Measurements from ENCODE around the gene ANO7.

ANO7 gene

DNA sequence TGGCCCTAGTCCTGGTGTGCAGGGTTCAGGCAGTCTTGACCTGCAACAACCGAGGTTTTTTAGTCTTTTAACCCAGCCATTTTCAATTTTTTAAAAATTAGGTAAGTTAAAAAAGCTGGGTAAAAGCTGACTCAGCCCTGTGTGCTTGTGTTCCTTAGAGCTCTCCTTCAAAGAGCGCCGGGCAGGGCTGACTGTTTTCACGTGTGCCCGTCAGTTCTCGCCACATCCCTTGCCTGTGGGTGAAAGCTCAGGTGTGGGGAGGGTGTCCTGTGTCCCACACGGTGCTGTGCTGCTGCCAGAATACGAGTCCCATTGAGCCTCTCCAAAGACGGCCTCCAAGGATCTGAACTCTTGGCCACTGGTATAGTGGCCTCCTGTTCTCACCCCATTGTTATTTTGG, 5.3 kb upstream of the ANO7 start:
- Histone ChIP-seq H3K27me3 (replicated peaks) (no peaks in the 10 kb centered on the region), H3K27ac (no peak overlapping the region), H3K4me3 (ENCODE audit: low read depth, low read length) (no peak overlapping the region), H3K36me3 (replicated peaks) (peaks cover 6% of the 10 kb centered on the region)
- DNase-seq = no peak
- in situ Hi-C loops (cut with HindIII; ENCODE audit: low pct_ligation_motif_present, low sequenced_read_pairs) = no loop called here
- TF ChIP-seq, protein P1, sequence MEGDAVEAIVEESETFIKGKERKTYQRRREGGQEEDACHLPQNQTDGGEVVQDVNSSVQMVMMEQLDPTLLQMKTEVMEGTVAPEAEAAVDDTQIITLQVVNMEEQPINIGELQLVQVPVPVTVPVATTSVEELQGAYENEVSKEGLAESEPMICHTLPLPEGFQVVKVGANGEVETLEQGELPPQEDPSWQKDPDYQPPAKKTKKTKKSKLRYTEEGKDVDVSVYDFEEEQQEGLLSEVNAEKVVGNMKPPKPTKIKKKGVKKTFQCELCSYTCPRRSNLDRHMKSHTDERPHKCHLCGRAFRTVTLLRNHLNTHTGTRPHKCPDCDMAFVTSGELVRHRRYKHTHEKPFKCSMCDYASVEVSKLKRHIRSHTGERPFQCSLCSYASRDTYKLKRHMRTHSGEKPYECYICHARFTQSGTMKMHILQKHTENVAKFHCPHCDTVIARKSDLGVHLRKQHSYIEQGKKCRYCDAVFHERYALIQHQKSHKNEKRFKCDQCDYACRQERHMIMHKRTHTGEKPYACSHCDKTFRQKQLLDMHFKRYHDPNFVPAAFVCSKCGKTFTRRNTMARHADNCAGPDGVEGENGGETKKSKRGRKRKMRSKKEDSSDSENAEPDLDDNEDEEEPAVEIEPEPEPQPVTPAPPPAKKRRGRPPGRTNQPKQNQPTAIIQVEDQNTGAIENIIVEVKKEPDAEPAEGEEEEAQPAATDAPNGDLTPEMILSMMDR (IDR thresholded peaks at IDR 0.05; ENCODE audit: low read depth, low read length, missing control alignments) = no peak

DNA sequence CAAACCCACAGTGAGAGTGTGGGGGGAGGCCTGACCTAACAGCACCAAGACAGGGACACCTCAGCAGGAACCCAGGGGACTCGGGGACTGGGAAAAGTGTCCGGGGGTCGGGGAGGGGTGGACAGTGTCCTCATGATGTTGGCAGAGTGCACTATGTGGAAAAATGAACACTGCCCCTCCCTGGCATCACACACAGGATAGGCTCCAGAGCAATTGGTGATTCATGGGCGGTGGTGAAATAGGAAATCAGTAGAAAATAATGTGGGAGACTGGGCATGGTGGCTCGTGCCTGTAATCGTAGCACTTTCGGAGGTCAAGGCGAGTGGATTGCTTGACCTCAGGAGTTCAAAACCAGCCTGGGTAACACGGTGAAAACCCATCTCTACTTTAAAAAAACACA, 3.6 kb upstream of the ANO7 start:
- H3K27me3 ChIP-seq (replicated peaks) = no peaks in the 10 kb centered on the region
- H3K27ac ChIP-seq = no peak overlapping the region
- H3K4me3 ChIP-seq (ENCODE audit: low read depth, low read length) = no peak overlapping the region
- TF ChIP-seq, protein P1 (IDR thresholded peaks at IDR 0.05; ENCODE audit: low read depth, low read length, missing control alignments) = no peak
- H3K36me3 ChIP-seq (replicated peaks) = peaks cover 3% of the 10 kb centered on the region
- DNase-seq = no peak
- in situ Hi-C loops (cut with HindIII; ENCODE audit: low pct_ligation_motif_present, low sequenced_read_pairs) = no loop called here

DNA sequence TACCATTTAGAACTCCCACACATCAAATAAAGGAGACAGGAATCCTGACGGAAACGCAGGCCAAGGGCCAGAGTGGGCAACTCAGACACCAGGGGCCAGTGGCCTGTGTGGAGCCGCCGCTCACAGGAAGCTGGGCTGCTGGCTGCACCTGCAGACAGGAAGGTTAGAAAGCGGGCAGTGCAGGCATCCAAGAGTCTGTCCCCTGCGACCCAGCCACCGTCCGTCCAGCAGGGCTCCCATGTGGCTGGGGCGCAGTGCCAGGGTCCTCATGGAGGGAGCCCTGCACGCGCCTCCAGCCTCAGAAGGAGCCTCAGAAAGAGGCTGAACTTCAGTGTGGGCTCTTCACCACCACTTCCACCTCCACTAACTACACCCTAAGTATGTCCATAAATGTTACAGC, 2.5 kb upstream of the ANO7 start:
- DNase-seq = no peak
- Histone ChIP-seq H3K27me3 (replicated peaks) (no peaks in the 10 kb centered on the region), H3K27ac (no peak overlapping the region), H3K4me3 (ENCODE audit: low read depth, low read length) (no peak overlapping the region), H3K36me3 (replicated peaks) (peaks cover 3% of the 10 kb centered on the region)
- in situ Hi-C loops (cut with HindIII; ENCODE audit: low pct_ligation_motif_present, low sequenced_read_pairs) = no loop called here
- TF ChIP-seq, protein P1 (IDR thresholded peaks at IDR 0.05; ENCODE audit: low read depth, low read length, missing control alignments) = no peak

DNA sequence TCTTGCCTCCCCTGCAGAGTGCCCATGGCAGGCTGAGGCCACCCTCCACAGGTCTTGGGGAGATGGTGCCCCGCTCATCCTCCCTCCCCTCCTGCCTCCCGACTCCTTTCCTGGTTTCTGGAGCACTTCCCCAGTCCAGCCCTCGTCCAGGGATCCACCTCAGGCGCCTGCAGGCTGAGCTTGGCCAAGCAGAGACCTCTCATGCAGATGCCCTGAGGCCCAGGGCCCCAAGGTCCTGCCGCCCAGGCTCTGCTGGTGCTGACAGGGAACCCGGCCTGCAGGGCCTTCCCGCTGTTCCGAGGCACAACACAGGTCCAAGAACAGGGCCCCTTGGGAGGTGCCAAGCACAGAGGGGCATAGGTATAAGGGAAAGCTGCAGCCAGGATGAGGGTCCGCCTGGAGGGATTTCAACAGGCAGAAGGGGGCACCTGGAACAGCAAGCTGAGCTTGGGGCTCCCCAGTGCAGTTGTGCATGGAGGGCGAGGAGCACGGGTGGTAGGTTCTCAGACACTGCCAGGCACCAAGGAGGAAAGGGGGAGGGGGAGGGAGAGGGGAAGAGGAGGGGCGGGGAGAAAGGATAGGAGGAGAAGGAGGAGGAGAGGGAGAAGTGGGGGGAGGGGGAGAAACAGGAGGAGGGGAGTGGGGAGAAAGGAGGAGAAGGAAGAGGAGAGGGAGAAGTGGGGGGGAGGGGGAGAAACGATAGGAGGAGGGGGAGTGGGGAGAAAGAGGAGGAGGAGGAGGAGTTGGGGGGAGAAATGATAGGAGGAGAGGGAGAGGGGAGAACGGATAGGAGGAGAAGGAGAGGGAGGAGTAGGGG, 1.2 kb upstream of the ANO7 start:
- H3K36me3 ChIP-seq (replicated peaks) = peaks cover 3% of the 10 kb centered on the region
- DNase-seq = no peak
- H3K27ac ChIP-seq = no peak overlapping the region
- H3K4me3 ChIP-seq (ENCODE audit: low read depth, low read length) = no peak overlapping the region
- TF ChIP-seq, protein P1 (IDR thresholded peaks at IDR 0.05; ENCODE audit: low read depth, low read length, missing control alignments) = no peak
- H3K27me3 ChIP-seq (replicated peaks) = no peaks in the 10 kb centered on the region
- in situ Hi-C loops (cut with HindIII; ENCODE audit: low pct_ligation_motif_present, low sequenced_read_pairs) = no loop called here

DNA sequence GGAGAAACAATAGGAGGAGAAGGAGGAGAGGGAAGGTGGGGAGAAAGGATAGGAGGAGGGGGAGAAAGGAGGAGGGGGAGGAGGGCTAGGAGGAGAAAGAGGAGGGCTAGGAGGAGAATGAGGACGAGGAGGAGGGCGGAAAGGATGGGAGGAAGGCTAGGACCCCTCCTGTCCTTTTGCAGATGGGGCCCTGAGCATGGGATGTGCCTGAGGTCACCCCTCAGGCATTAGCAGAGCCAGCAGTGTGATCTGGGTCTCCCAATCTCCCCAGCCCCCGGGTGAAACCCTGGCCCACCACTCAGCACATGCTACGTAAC, 601 bp upstream of the ANO7 start:
- peaks cover under 1% of the 10 kb centered on the region for H3K36me3 ChIP-seq (replicated peaks)
- H3K27me3 ChIP-seq (replicated peaks) = no peaks in the 10 kb centered on the region
- TF ChIP-seq, protein P1 (IDR thresholded peaks at IDR 0.05; ENCODE audit: low read depth, low read length, missing control alignments) = no peak
- no peak overlapping the region for H3K4me3 ChIP-seq (ENCODE audit: low read depth, low read length)
- no peak for DNase-seq
- in situ Hi-C loops (cut with HindIII; ENCODE audit: low pct_ligation_motif_present, low sequenced_read_pairs) = no loop called here
- H3K27ac ChIP-seq = no peak overlapping the region

All from brain microvascular endothelial cell (primary cell).